Gastrocnemius medialis (tissue), 4 donors: ENCODE measurements around the gene CERCAM. TPM values are rescaled to one million over a fixed set of nuclear protein-coding genes. Genes with fewer than 3 reads are reported as not detected.
A peak's percentile ranks its signal among the peaks of the same experiment; 100 is the strongest.

Source experiments
- ATAC-seq, 2 donors: fragments of 150-250 bp; one replicate each; pipeline ENCODE4 v1.9.1; 2016
- DNase-seq, 2 donors: peaks; one replicate each; pipeline ENCODE4 v3.0.0-alpha.2; 2019
- H3K27ac ChIP-seq, 4 donors: fragments of 200-600 bp; sonication (generic); 1 replicate in 1 of 4; 2 replicates in 3 of 4; pipeline ENCODE4 v1.5.1; 2016 to 2018; ENCODE audit warnings: mild to moderate bottlenecking in 2 of 4, moderate library complexity in 1 of 4
- H3K27me3 ChIP-seq, 3 donors: fragments of 200-600 bp; sonication (generic) in 2 of 3; 1 replicate in 1 of 3; 2 replicates in 2 of 3; pipeline versions ENCODE4 v1.5.1 to v1.6.0; 2016 to 2019; ENCODE audit warnings: mild to moderate bottlenecking in 1 of 3, moderate library complexity in 1 of 3
- H3K36me3 ChIP-seq, 2 donors: fragments of 200-600 bp; sonication (generic) in 1 of 2; one replicate each; pipeline ENCODE4 v1.5.1; 2017 to 2018
- H3K4me1 ChIP-seq, 2 donors: fragments of 200-600 bp; sonication (generic) in 1 of 2; one replicate each; pipeline ENCODE4 v1.5.1; 2016 to 2017; ENCODE audit warnings: mild to moderate bottlenecking in 2 of 2
- H3K4me3 ChIP-seq, 4 donors: fragments of 200-600 bp; sonication (generic) in 3 of 4; 1 replicate in 1 of 4; 2 replicates in 3 of 4; pipeline ENCODE4 v1.5.1; 2016 to 2019; ENCODE audit warnings: mild to moderate bottlenecking in 2 of 4
- H3K9me3 ChIP-seq, 3 donors: fragments of 200-600 bp; sonication (generic) in 2 of 3; 1 replicate in 1 of 3; 2 replicates in 2 of 3; pipeline ENCODE4 v1.5.1; 2016 to 2019
- CTCF ChIP-seq, 5 experiments: fragments of 450-650 bp in 3 of 5; fragments of 200-600 bp in 2 of 5; sonication (generic) in 2 of 5; IDR thresholded peaks in 4 of 5; conservative IDR thresholded peaks in 1 of 5; 1 replicate in 4 of 5; 2 replicates in 1 of 5; pipeline ENCODE4 v1.5.1; 2016 to 2019; ENCODE audit warnings: antibody characterized with exemption in 5 of 5, mild to moderate bottlenecking in 3 of 5, moderate library complexity in 3 of 5
- POLR2A ChIP-seq, 2 donors: fragments of 450-650 bp; IDR thresholded peaks; one replicate each; pipeline ENCODE4 v1.6.1; 2017; ENCODE audit warnings: antibody characterized with exemption in 2 of 2, mild to moderate bottlenecking in 2 of 2, moderate library complexity in 2 of 2
- in situ Hi-C, 4 donors: fragments of 200-750 bp; cut with MboI; loops; one replicate each; pipeline versions ENCODE4 v1.15.0 to v1.8.0; 2017; ENCODE audit warnings: low sequenced_read_pairs in 4 of 4
- intact Hi-C: fragments of 100-400 bp; cut with DNase I; formaldehyde crosslinking; loops from one replicate; pipeline ENCODE4 v1.15.1; 2023; ENCODE audit warnings: low total_unique reads
- total RNA-seq, 4 donors: library from RNA; depleted of rRNA; stranded (reverse); fragments of >200 nt; gene quantifications; one replicate each; pipeline versions ENCODE4 v1.1.0 to v1.2.3, GENCODE V29; 2016

Gene CERCAM
- total RNA-seq, result 1 to 10 TPM; 1.1 to 6.1 (median 2.3) TPM

GRCh38 chr9:128420651-128421481 lies at the start of gene CERCAM:
TSS of gene CERCAM (plus strand) at chr9:128420857. CDS start at chr9:128420878, 21 bp downstream.
- DNase-seq, result no peak
- peak within 1 kb of the TSS; percentile 33 to 73 (median 60) for H3K27ac ChIP-seq
- TF ChIP-seq POLR2A (IDR thresholded peaks at IDR 0.05) (no peak), CTCF (IDR thresholded peaks at IDR 0.05 in 4 of 5, conservative IDR thresholded peaks at IDR 0.05 in 1 of 5) (no peak)
- peaks cover 9 to 17% (median 14%) of the 10 kb centered on the region in 3 donors for H3K27me3 ChIP-seq
- peak; percentile 76 to 79 for ATAC-seq
- no peaks in the 10 kb centered on the region for H3K36me3 ChIP-seq
- H3K4me1 ChIP-seq, result peaks cover 5 to 18% of the 10 kb centered on the region in 2 donors
- peak within 1 kb of the TSS; percentile 60 to 99 (median 73) for H3K4me3 ChIP-seq
- H3K9me3 ChIP-seq, result no peaks in the 10 kb centered on the region
- intact Hi-C loops (loop anchor here (2.0 kb wide), 1 partner anchor 58 kb away; no protein-coding TSS in a partner anchor), in situ Hi-C loops (no loop called here)

- H3K36me3 ChIP-seq, result no peaks in the 10 kb centered on the region
- no peak for TF ChIP-seq POLR2A (IDR thresholded peaks at IDR 0.05)
- TF ChIP-seq CTCF (IDR thresholded peaks at IDR 0.05 in 4 of 5, conservative IDR thresholded peaks at IDR 0.05 in 1 of 5), result no peak
- DNase-seq (no peak), ATAC-seq (no peak)
- peak overlapping the region; percentile 73 to 87 (median 78) for H3K4me3 ChIP-seq
- H3K4me1 ChIP-seq, result peaks cover 16 to 17% of the 10 kb centered on the region in 2 donors
- intact Hi-C loops, result loop anchor here (1.0 to 5.0 kb wide), 5 partner anchors 9 to 401 kb away; partner anchors contain the start of genes COQ4, GLE1, ODF2 and TRUB2
- H3K27ac ChIP-seq, result peak overlapping the region; percentile 85 to 94 (median 92)
- in situ Hi-C loops, result no loop called here
- no peaks in the 10 kb centered on the region for H3K27me3 ChIP-seq
- H3K9me3 ChIP-seq, result no peaks in the 10 kb centered on the region
Measured at GRCh38 chr9:128371630-128372117, 49.0 kb upstream of the CERCAM start.

- TF ChIP-seq CTCF (IDR thresholded peaks at IDR 0.05 in 4 of 5, conservative IDR thresholded peaks at IDR 0.05 in 1 of 5), result no peak
- TF ChIP-seq POLR2A (IDR thresholded peaks at IDR 0.05), result no peak
- no peaks in the 10 kb centered on the region for H3K27me3 ChIP-seq
- H3K27ac ChIP-seq, result peak overlapping the region; percentile 85 to 94 (median 92)
- DNase-seq, result no peak
- ATAC-seq, result no peak
- no peaks in the 10 kb centered on the region for H3K36me3 ChIP-seq
- intact Hi-C loops, result loop anchor here (5.0 kb wide), 3 partner anchors 85 to 400 kb away; partner anchors contain the start of genes GLE1, ODF2 and ZER1
- peaks cover 16 to 17% of the 10 kb centered on the region in 2 donors for H3K4me1 ChIP-seq
- no peaks in the 10 kb centered on the region for H3K9me3 ChIP-seq
- in situ Hi-C loops, result no loop called here
- H3K4me3 ChIP-seq, result peak overlapping the region; percentile 73 to 87 (median 78)
Measured at GRCh38 chr9:128372188-128372641, 48.4 kb upstream of the CERCAM start.

GRCh38 chr9:128372784-128373183 lies 47.9 kb upstream of the CERCAM start:
- in situ Hi-C loops (no loop called here), intact Hi-C loops (loop anchor here (5.0 kb wide), 3 partner anchors 85 to 400 kb away; partner anchors contain the start of genes GLE1, ODF2 and ZER1)
- no peak overlapping the region for H3K4me3 ChIP-seq
- no peak for TF ChIP-seq POLR2A (IDR thresholded peaks at IDR 0.05)
- no peak for TF ChIP-seq CTCF (IDR thresholded peaks at IDR 0.05 in 4 of 5, conservative IDR thresholded peaks at IDR 0.05 in 1 of 5)
- H3K27ac ChIP-seq, result peak overlapping the region in 1 of 4 donors; percentile 94
- H3K4me1 ChIP-seq, result peaks cover 16 to 17% of the 10 kb centered on the region in 2 donors
- no peaks in the 10 kb centered on the region for H3K27me3 ChIP-seq
- ATAC-seq, result no peak
- peaks cover 0 to under 1% of the 10 kb centered on the region in 2 donors for H3K36me3 ChIP-seq
- DNase-seq, result no peak
- H3K9me3 ChIP-seq, result no peaks in the 10 kb centered on the region
